ENCODE measurements around the gene MARCHF2.
"Not testable (repeated sequence)": the region's sequence is repeated elsewhere in the genome, so short reads cannot be mapped to it uniquely, and the experiment has no call there.

Gene MARCHF2

GRCh38 chr19:8413629-8413995, 507 bp downstream of the MARCHF2 start:
- DNase-seq = no peak

GRCh38 chr19:8416796-8417195, 3.7 kb downstream of the MARCHF2 start:
- no peak for DNase-seq

GRCh38 chr19:8421484-8422461, 8.7 kb downstream of the MARCHF2 start:
- no peak for DNase-seq

GRCh38 chr19:8423817-8424223, 10.7 kb downstream of the MARCHF2 start:
- no peak for DNase-seq

- DNase-seq = not testable (repeated sequence)
Observed at GRCh38 chr19:8425331-8425730, 12.2 kb downstream of the MARCHF2 start.

GRCh38 chr19:8426283-8426682, 13.2 kb downstream of the MARCHF2 start:
- no peak for DNase-seq

GRCh38 chr19:8429044-8429443, 15.9 kb downstream of the MARCHF2 start:
- no peak for DNase-seq

GRCh38 chr19:8429826-8430225, 16.7 kb downstream of the MARCHF2 start:
- no peak for DNase-seq

- DNase-seq = no peak
Observed at GRCh38 chr19:8430650-8431049, 17.5 kb downstream of the MARCHF2 start.

GRCh38 chr19:8438236-8438635, 25.1 kb downstream of the MARCHF2 start:
- no peak for DNase-seq

GRCh38 chr19:8441725-8442544, 28.8 kb downstream of the MARCHF2 start:
- no peak for DNase-seq

- DNase-seq = not testable (repeated sequence)
Observed at GRCh38 chr19:8444140-8444676, 31.1 kb downstream of the MARCHF2 start.

GRCh38 chr19:8444677-8445487, 31.8 kb downstream of the MARCHF2 start, which contains the start of gene HNRNPM:
Gene HNRNPM, plus strand, starts transcription at chr19:8444975. Its CDS starts 24 bp downstream, at chr19:8444999.
- DNase-seq = peak; percentile 100

GRCh38 chr19:8445488-8446001, 32.4 kb downstream of the MARCHF2 start:
- no peak for DNase-seq

GRCh38 chr19:8446061-8446709, 33.1 kb downstream of the MARCHF2 start:
- no peak for DNase-seq

- DNase-seq = no peak
Observed at GRCh38 chr19:8449830-8450229, 36.7 kb downstream of the MARCHF2 start.

- DNase-seq = no peak
Observed at GRCh38 chr19:8451377-8451776, 38.3 kb downstream of the MARCHF2 start.

GRCh38 chr19:8451885-8452284, 38.8 kb downstream of the MARCHF2 start:
- no peak for DNase-seq

- DNase-seq = no peak
Observed at GRCh38 chr19:8452446-8453123, 39.5 kb downstream of the MARCHF2 start.

- DNase-seq = no peak
Observed at GRCh38 chr19:8453616-8454015, 40.5 kb downstream of the MARCHF2 start.

- DNase-seq = no peak
Observed at GRCh38 chr19:8454218-8454617, 41.1 kb downstream of the MARCHF2 start.

Measured in activated CD4-positive, alpha-beta T cell treated with anti-CD3 and anti-CD28 coated beads, Interleukin-2, amount 50 U/mL, for 4 hours (primary cell).